Natural killer cell (primary cell): ENCODE data around the gene UNC13D. TPM values are rescaled to one million over a fixed set of nuclear protein-coding genes. Genes with fewer than 3 reads are reported as not detected.

Source experiments
- ATAC-seq, 3 donors: fragments of 150-1000 bp in 2 of 3; fragments of 200-7000 bp in 1 of 3; cut with Tn5 transposase; 1 replicate in 1 of 3; 2 replicates in 2 of 3; pipeline ENCODE4 v1.10.0; 2021; ENCODE audit warnings: mild to moderate bottlenecking in 2 of 3, moderate library complexity in 2 of 3
- DNase-seq, 2 donors: peaks; one replicate each; pipeline versions ENCODE4 v3.0.0 to v3.0.0-alpha.2; 2013 to 2021; ENCODE audit warnings: mixed read lengths in 1 of 2
- H3K27ac ChIP-seq: one replicate; pipeline ENCODE4 v1.5.1; 2013; ENCODE audit warnings: mild to moderate bottlenecking, low read length
- H3K27me3 ChIP-seq: one replicate; pipeline ENCODE4 v1.6.1; 2013; ENCODE audit warnings: low read length; ENCODE audit not compliant: control insufficient read depth, insufficient read depth
- H3K36me3 ChIP-seq: one replicate; pipeline ENCODE4 v1.6.1; 2013; ENCODE audit warnings: low read length; ENCODE audit not compliant: control insufficient read depth, insufficient read depth
- H3K4me1 ChIP-seq: one replicate; pipeline ENCODE4 v1.6.1; 2013; ENCODE audit warnings: low read length; ENCODE audit not compliant: control insufficient read depth, insufficient read depth
- H3K4me3 ChIP-seq: one replicate; pipeline ENCODE4 v1.5.1; 2013; ENCODE audit warnings: low read length
- H3K9me3 ChIP-seq: one replicate; pipeline ENCODE4 v1.6.1; 2013; ENCODE audit warnings: low read length; ENCODE audit not compliant: control insufficient read depth, insufficient read depth
- H3K27ac Mint-ChIP-seq, 2 donors: one replicate each; pipeline ENCODE4 v1.8.0; 2022; ENCODE audit warnings: mild to moderate bottlenecking in 2 of 2, mixed read lengths in 2 of 2, moderate library complexity in 1 of 2
- H3K27me3 Mint-ChIP-seq, 2 donors: one replicate each; pipeline ENCODE4 v1.8.0; 2022; ENCODE audit warnings: low read depth in 2 of 2, mixed read lengths in 2 of 2
- H3K36me3 Mint-ChIP-seq: one replicate; pipeline ENCODE4 v1.8.0; 2022; ENCODE audit warnings: mixed read lengths
- H3K4me1 Mint-ChIP-seq, 2 donors: one replicate each; pipeline ENCODE4 v1.8.0; 2022; ENCODE audit warnings: mixed read lengths in 2 of 2
- H3K4me3 Mint-ChIP-seq: one replicate; pipeline ENCODE4 v1.8.0; 2022; ENCODE audit warnings: mild to moderate bottlenecking, moderate library complexity, mixed read lengths
- H3K9me3 Mint-ChIP-seq, 2 donors: one replicate each; pipeline ENCODE4 v1.8.0; 2022; ENCODE audit warnings: mixed read lengths in 2 of 2
- CTCF ChIP-seq: fragments of 200-600 bp; IDR thresholded peaks from one replicate; pipeline ENCODE4 v1.8.0; 2022; ENCODE audit warnings: antibody characterized with exemption
- WGBS: methylation state at CpG from one replicate; pipeline ENCODE4 v1.1.7; 2013; ENCODE audit warnings: missing lambda C conversion rate; ENCODE audit not compliant: insufficient coverage; 5-methylcytosine and 5-hydroxymethylcytosine counted together
- intact Hi-C: fragments of 100-400 bp; cut with micrococcal nuclease; formaldehyde crosslinking; loops from one replicate; pipeline ENCODE4 v1.14.2; 2022
- total RNA-seq, 4 donors: library from RNA; stranded (reverse); fragments of 120-200 nt in 1 of 4; gene quantifications; one replicate each; pipeline versions ENCODE4 v1.2.3 to v1.2.4, GENCODE V29; 2013 to 2022

The UNC13D gene
- 100 to 1,000 TPM; 269 to 279 (median 277) TPM for total RNA-seq
- total RNA-seq (2013) = 90.1 TPM

- no peaks in the 10 kb centered on the region for H3K9me3 ChIP-seq
- TF ChIP-seq CTCF = no peak
- WGBS = 1% methylated on average over 31 of the region's 35 CpGs
- peaks cover 55% of the 10 kb centered on the region for H3K36me3 ChIP-seq
- Mint-ChIP-seq H3K27me3 (no peaks in the 10 kb centered on the region), H3K36me3 (no peaks in the 10 kb centered on the region), H3K27ac (peak within 1 kb of the TSS; percentile 86 to 94), H3K4me1 (peaks cover 10 to 27% of the 10 kb centered on the region in 2 donors), H3K4me3 (peak within 1 kb of the TSS; percentile 93), H3K9me3 (no peaks in the 10 kb centered on the region)
- H3K27ac ChIP-seq = peak within 1 kb of the TSS; percentile 95
- intact Hi-C loops = loop anchor here (5.0 kb wide), 1 partner anchor 67 kb away; a partner anchor contains a TSS
- peak; percentile 70 to 81 (median 70) for ATAC-seq
- DNase-seq = peak; percentile 65 to 79
- H3K27me3 ChIP-seq = no peaks in the 10 kb centered on the region
- H3K4me3 ChIP-seq = peak within 1 kb of the TSS; percentile 84
- H3K4me1 ChIP-seq = peaks cover 49% of the 10 kb centered on the region
Observed at GRCh38 chr17:75843577-75844529, at the start of gene UNC13D. Gene UNC13D (minus strand): TSS chr17:75844404. CDS start chr17:75844337, 67 bp downstream.

GRCh38 chr17:75893305-75894048 is 49.3 kb upstream of the UNC13D start:
- ATAC-seq (no peak), DNase-seq (no peak)
- Histone ChIP-seq H3K36me3 (peaks cover 19% of the 10 kb centered on the region), H3K4me3 (no peak overlapping the region), H3K27me3 (no peaks in the 10 kb centered on the region), H3K4me1 (peaks cover 24% of the 10 kb centered on the region), H3K9me3 (no peaks in the 10 kb centered on the region), H3K27ac (no peak overlapping the region)
- peak overlapping the region; percentile 45 for H3K4me3 Mint-ChIP-seq
- H3K27me3 Mint-ChIP-seq = no peaks in the 10 kb centered on the region
- intact Hi-C loops = no loop called here
- TF ChIP-seq CTCF = no peak
- H3K9me3 Mint-ChIP-seq = no peaks in the 10 kb centered on the region
- no peaks in the 10 kb centered on the region for H3K36me3 Mint-ChIP-seq
- peaks cover 23 to 26% of the 10 kb centered on the region in 2 donors for H3K4me1 Mint-ChIP-seq
- peak overlapping the region in 1 of 2 donors; percentile 78 for H3K27ac Mint-ChIP-seq
- WGBS = 93% methylated on average over 18 of the region's 18 CpGs

- H3K4me3 ChIP-seq = no peak overlapping the region
- H3K27me3 ChIP-seq = no peaks in the 10 kb centered on the region
- H3K9me3 Mint-ChIP-seq = no peaks in the 10 kb centered on the region
- no peak overlapping the region for H3K27ac ChIP-seq
- 93% methylated on average over 16 of the region's 16 CpGs for WGBS
- TF ChIP-seq CTCF = no peak
- no peak for ATAC-seq
- H3K4me1 Mint-ChIP-seq = peaks cover 23 to 26% of the 10 kb centered on the region in 2 donors
- H3K4me1 ChIP-seq = peaks cover 24% of the 10 kb centered on the region
- intact Hi-C loops = no loop called here
- H3K27ac Mint-ChIP-seq = no peak overlapping the region
- H3K9me3 ChIP-seq = no peaks in the 10 kb centered on the region
- no peaks in the 10 kb centered on the region for H3K36me3 Mint-ChIP-seq
- peak overlapping the region; percentile 21 for H3K4me3 Mint-ChIP-seq
- H3K27me3 Mint-ChIP-seq = no peaks in the 10 kb centered on the region
- no peak for DNase-seq
- peaks cover 16% of the 10 kb centered on the region for H3K36me3 ChIP-seq
Observed at GRCh38 chr17:75892556-75893224, 48.5 kb upstream of the UNC13D start.
